GM23338 (cell line): ENCODE measurements around the gene PLEKHA7. TPM values are rescaled to one million over a fixed set of nuclear protein-coding genes. Genes with fewer than 3 reads are reported as not detected.

Source experiments
- ATAC-seq: fragments of 200-7000 bp; cut with Tn5 transposase; 3 replicates; pipeline ENCODE4 v1.9.1; 2020
- DNase-seq: peaks from one replicate; pipeline ENCODE4 v3.0.0-alpha.2; 2015; ENCODE audit warnings: low spot score
- H2AFZ ChIP-seq: fragments of 200-600 bp; sonication (generic); 2 replicates; pipeline ENCODE4 v1.8.0; 2016; ENCODE audit warnings: antibody characterized with exemption, mild to moderate bottlenecking, moderate library complexity
- H3F3A ChIP-seq: fragments of 200-600 bp; sonication (generic); replicated peaks from 2 replicates; pipeline ENCODE4 v1.8.0; 2017; ENCODE audit warnings: antibody characterized with exemption, mixed run types, low read depth
- H3K27ac ChIP-seq: fragments of 200-600 bp; sonication (generic); 2 replicates; pipeline ENCODE4 v1.6.1; 2016; ENCODE audit warnings: low read depth
- H3K27me3 ChIP-seq: fragments of 200-600 bp; sonication (generic); 2 replicates; pipeline ENCODE4 v1.8.0; 2016; ENCODE audit warnings: mild to moderate bottlenecking, mixed run types, moderate library complexity; ENCODE audit not compliant: insufficient read depth
- H3K36me3 ChIP-seq: fragments of 200-600 bp; sonication (generic); 2 replicates; pipeline ENCODE4 v1.8.0; 2016; ENCODE audit warnings: mild to moderate bottlenecking; ENCODE audit not compliant: insufficient read depth
- H3K4me1 ChIP-seq: fragments of 200-600 bp; sonication (generic); 2 replicates; pipeline ENCODE4 v1.8.0; 2016; ENCODE audit warnings: mild to moderate bottlenecking, moderate library complexity; ENCODE audit not compliant: insufficient read depth
- H3K4me2 ChIP-seq: fragments of 200-600 bp; sonication (generic); 2 replicates; pipeline ENCODE4 v1.7.1; 2017; ENCODE audit warnings: mixed run types
- H3K4me3 ChIP-seq: fragments of 200-600 bp; sonication (generic); 2 replicates; pipeline ENCODE4 v1.6.1; 2016; ENCODE audit warnings: mixed run types
- H3K79me2 ChIP-seq: fragments of 200-600 bp; sonication (generic); replicated peaks from 2 replicates; pipeline ENCODE4 v1.8.0; 2017; ENCODE audit warnings: mild to moderate bottlenecking; ENCODE audit not compliant: insufficient read depth
- H3K9me2 ChIP-seq: fragments of 200-600 bp; sonication (generic); 2 replicates; pipeline ENCODE4 v1.8.0; 2017; ENCODE audit not compliant: insufficient read depth
- H4K20me1 ChIP-seq: fragments of 200-600 bp; sonication (generic); replicated peaks from 2 replicates; pipeline ENCODE4 v1.8.0; 2017; ENCODE audit warnings: mild to moderate bottlenecking; ENCODE audit not compliant: insufficient read depth
- H3K27ac Mint-ChIP-seq: 2 replicates; pipeline ENCODE4 v1.8.0; 2020; ENCODE audit warnings: inconsistent platforms, mild to moderate bottlenecking, moderate library complexity, mixed read lengths
- H3K27me3 Mint-ChIP-seq: 3 replicates; pipeline ENCODE4 v1.8.0; 2022; ENCODE audit warnings: low read depth, mild to moderate bottlenecking, moderate library complexity, mixed read lengths, inconsistent platforms; ENCODE audit not compliant: insufficient read depth, poor library complexity
- H3K36me3 Mint-ChIP-seq: 3 replicates; pipeline ENCODE4 v1.8.0; 2021; ENCODE audit warnings: low read depth, mild to moderate bottlenecking, inconsistent platforms, moderate library complexity, mixed read lengths
- H3K4me1 Mint-ChIP-seq: 3 replicates; pipeline ENCODE4 v1.8.0; 2020; ENCODE audit warnings: mild to moderate bottlenecking, inconsistent platforms, mixed read lengths
- H3K4me3 Mint-ChIP-seq: 3 replicates; pipeline ENCODE4 v1.8.0; 2021; ENCODE audit warnings: moderate library complexity, mild to moderate bottlenecking, inconsistent platforms, mixed read lengths
- H3K9me3 Mint-ChIP-seq: 3 replicates; pipeline ENCODE4 v1.8.0; 2020; ENCODE audit warnings: moderate library complexity, mild to moderate bottlenecking, inconsistent platforms, mixed read lengths
- CREB1 ChIP-seq: fragments of 250-450 bp; sonication (Bioruptor Pico); IDR thresholded peaks from 2 replicates; pipeline ENCODE4 v1.5.0; 2020; ENCODE audit warnings: low read depth, mild to moderate bottlenecking, moderate library complexity
- EZH2 ChIP-seq: fragments of 200-600 bp; sonication (generic); IDR thresholded peaks from one replicate; pipeline ENCODE4 v1.8.0; 2017; ENCODE audit warnings: antibody characterized with exemption, mild to moderate bottlenecking, low read depth; ENCODE audit not compliant: unreplicated experiment
- EZH2phosphoT487 ChIP-seq: fragments of 200-600 bp; sonication (generic); IDR thresholded peaks from one replicate; pipeline ENCODE4 v1.8.1; 2018; ENCODE audit warnings: antibody characterized with exemption; ENCODE audit not compliant: unreplicated experiment
- JUNB ChIP-seq: IDR thresholded peaks from one replicate; pipeline ENCODE4 v1.6.1; 2016; ENCODE audit warnings: antibody characterized with exemption; ENCODE audit not compliant: unreplicated experiment
- NANOG ChIP-seq: IDR thresholded peaks from 2 replicates; pipeline ENCODE4 v1.6.1; 2016; ENCODE audit warnings: antibody characterized with exemption, borderline replicate concordance
- POLR2AphosphoS5 ChIP-seq: IDR thresholded peaks from 2 replicates; pipeline ENCODE4 v1.6.1; 2016; ENCODE audit warnings: antibody characterized with exemption, low read depth
- STAT1 ChIP-seq: IDR thresholded peaks from one replicate; pipeline ENCODE4 v1.6.1; 2016; ENCODE audit warnings: antibody characterized with exemption; ENCODE audit not compliant: unreplicated experiment
- ZNF114 ChIP-seq: fragments of 250-450 bp; sonication (Bioruptor Pico); IDR thresholded peaks from 2 replicates; pipeline ENCODE4 v1.5.0; 2020; ENCODE audit warnings: mild to moderate bottlenecking, moderate library complexity
- ZNF331 ChIP-seq: fragments of 250-450 bp; sonication (Bioruptor Pico); IDR thresholded peaks from 2 replicates; pipeline ENCODE4 v1.5.0; 2020; ENCODE audit warnings: low read depth, mild to moderate bottlenecking, moderate library complexity
- polyA plus RNA-seq: library from polyadenylated mRNA; unstranded; fragments of >200 nt; fragmentation: Nextera tagmentation; extraction: Ambion mirVana; gene quantifications from 2 replicates; pipeline ENCODE4 v1.2.1, GENCODE V29; 2016
- total RNA-seq: library from RNA; depleted of rRNA; stranded (reverse); fragments of >200 nt; shearing (Covaris generic); gene quantifications from 2 replicates; pipeline ENCODE4 v1.2.3, GENCODE V29; 2014
- TF ChIP-seq, protein P1 (sequence below): IDR thresholded peaks from 2 replicates; pipeline ENCODE4 v1.6.1; 2016; ENCODE audit warnings: antibody characterized with exemption
- TF ChIP-seq, protein P2 (sequence below): fragments of 250-450 bp; sonication (Bioruptor Pico); IDR thresholded peaks from 2 replicates; pipeline ENCODE4 v1.5.0; 2020; ENCODE audit warnings: mild to moderate bottlenecking, moderate library complexity
- TF ChIP-seq, protein P3 (sequence below): IDR thresholded peaks from one replicate; pipeline ENCODE4 v1.6.1; 2018; ENCODE audit warnings: antibody characterized with exemption; ENCODE audit not compliant: unreplicated experiment
- TF ChIP-seq, protein P4 (sequence below), 2 experiments: fragments of 200-600 bp in 1 of 2; sonication (generic) in 1 of 2; conservative IDR thresholded peaks; 2 replicates each; pipeline versions ENCODE4 v1.5.1 to v1.6.1; 2016 to 2017; ENCODE audit warnings: antibody characterized with exemption in 2 of 2, low read depth in 2 of 2, mild to moderate bottlenecking in 2 of 2, moderate library complexity in 1 of 2

Gene PLEKHA7
- total and polyA plus RNA-seq, 2 experiments from 2014 or later = 9.7 to 15.8 TPM

DNA sequence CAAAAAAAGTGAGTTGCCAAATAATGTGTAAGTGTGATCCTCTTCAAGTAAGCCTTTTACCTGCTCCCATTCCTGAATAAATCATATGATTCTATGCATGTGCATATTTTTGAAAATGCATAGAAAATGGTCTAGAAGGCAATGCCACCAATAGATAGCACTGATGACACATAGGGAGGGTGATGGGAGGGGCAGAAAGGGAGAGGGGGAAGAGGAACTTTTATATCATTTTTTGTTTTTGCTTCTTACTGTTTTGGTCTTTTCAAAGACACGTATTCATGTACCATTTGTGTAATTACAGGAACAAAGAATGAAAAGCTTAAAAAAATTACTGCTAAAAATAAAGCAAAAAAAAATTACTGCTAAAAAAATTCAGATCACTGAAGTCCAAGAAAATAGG, 215.0 kb downstream of the PLEKHA7 start:
- Histone ChIP-seq H3K36me3 (no peaks in the 10 kb centered on the region), H4K20me1 (peaks cover 2% of the 10 kb centered on the region; the same call in 1 of the 2 replicates), H3K27ac (no peak overlapping the region), H3K27me3 (no peaks in the 10 kb centered on the region), H2AFZ (no peak overlapping the region), H3K4me1 (no peaks in the 10 kb centered on the region), H3K4me3 (no peak overlapping the region), H3F3A (no peaks in the 10 kb centered on the region), H3K9me2 (no peaks in the 10 kb centered on the region; the same call in 1 of the 2 replicates), H3K4me2 (no peak overlapping the region), H3K79me2 (no peaks in the 10 kb centered on the region)
- Mint-ChIP-seq H3K9me3 (no peaks in the 10 kb centered on the region), H3K36me3 (peaks cover 1% of the 10 kb centered on the region; the same call in 1 of the 3 replicates), H3K4me1 (no peaks in the 10 kb centered on the region), H3K27me3 (peaks cover 12% of the 10 kb centered on the region), H3K27ac (no peak overlapping the region), H3K4me3 (no peak overlapping the region)
- no peak for ATAC-seq
- TF ChIP-seq, protein P1, sequence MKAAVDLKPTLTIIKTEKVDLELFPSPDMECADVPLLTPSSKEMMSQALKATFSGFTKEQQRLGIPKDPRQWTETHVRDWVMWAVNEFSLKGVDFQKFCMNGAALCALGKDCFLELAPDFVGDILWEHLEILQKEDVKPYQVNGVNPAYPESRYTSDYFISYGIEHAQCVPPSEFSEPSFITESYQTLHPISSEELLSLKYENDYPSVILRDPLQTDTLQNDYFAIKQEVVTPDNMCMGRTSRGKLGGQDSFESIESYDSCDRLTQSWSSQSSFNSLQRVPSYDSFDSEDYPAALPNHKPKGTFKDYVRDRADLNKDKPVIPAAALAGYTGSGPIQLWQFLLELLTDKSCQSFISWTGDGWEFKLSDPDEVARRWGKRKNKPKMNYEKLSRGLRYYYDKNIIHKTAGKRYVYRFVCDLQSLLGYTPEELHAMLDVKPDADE = no peak
- TF ChIP-seq ZNF331 (CRISPR knock-in tag) (no peak), EZH2 (no peak), CREB1 (CRISPR knock-in tag) (no peak), EZH2phosphoT487 (no peak), POLR2AphosphoS5 (no peak), JUNB (no peak), ZNF114 (CRISPR knock-in tag) (no peak), NANOG (no peak), STAT1 (no peak)
- TF ChIP-seq, protein P2, sequence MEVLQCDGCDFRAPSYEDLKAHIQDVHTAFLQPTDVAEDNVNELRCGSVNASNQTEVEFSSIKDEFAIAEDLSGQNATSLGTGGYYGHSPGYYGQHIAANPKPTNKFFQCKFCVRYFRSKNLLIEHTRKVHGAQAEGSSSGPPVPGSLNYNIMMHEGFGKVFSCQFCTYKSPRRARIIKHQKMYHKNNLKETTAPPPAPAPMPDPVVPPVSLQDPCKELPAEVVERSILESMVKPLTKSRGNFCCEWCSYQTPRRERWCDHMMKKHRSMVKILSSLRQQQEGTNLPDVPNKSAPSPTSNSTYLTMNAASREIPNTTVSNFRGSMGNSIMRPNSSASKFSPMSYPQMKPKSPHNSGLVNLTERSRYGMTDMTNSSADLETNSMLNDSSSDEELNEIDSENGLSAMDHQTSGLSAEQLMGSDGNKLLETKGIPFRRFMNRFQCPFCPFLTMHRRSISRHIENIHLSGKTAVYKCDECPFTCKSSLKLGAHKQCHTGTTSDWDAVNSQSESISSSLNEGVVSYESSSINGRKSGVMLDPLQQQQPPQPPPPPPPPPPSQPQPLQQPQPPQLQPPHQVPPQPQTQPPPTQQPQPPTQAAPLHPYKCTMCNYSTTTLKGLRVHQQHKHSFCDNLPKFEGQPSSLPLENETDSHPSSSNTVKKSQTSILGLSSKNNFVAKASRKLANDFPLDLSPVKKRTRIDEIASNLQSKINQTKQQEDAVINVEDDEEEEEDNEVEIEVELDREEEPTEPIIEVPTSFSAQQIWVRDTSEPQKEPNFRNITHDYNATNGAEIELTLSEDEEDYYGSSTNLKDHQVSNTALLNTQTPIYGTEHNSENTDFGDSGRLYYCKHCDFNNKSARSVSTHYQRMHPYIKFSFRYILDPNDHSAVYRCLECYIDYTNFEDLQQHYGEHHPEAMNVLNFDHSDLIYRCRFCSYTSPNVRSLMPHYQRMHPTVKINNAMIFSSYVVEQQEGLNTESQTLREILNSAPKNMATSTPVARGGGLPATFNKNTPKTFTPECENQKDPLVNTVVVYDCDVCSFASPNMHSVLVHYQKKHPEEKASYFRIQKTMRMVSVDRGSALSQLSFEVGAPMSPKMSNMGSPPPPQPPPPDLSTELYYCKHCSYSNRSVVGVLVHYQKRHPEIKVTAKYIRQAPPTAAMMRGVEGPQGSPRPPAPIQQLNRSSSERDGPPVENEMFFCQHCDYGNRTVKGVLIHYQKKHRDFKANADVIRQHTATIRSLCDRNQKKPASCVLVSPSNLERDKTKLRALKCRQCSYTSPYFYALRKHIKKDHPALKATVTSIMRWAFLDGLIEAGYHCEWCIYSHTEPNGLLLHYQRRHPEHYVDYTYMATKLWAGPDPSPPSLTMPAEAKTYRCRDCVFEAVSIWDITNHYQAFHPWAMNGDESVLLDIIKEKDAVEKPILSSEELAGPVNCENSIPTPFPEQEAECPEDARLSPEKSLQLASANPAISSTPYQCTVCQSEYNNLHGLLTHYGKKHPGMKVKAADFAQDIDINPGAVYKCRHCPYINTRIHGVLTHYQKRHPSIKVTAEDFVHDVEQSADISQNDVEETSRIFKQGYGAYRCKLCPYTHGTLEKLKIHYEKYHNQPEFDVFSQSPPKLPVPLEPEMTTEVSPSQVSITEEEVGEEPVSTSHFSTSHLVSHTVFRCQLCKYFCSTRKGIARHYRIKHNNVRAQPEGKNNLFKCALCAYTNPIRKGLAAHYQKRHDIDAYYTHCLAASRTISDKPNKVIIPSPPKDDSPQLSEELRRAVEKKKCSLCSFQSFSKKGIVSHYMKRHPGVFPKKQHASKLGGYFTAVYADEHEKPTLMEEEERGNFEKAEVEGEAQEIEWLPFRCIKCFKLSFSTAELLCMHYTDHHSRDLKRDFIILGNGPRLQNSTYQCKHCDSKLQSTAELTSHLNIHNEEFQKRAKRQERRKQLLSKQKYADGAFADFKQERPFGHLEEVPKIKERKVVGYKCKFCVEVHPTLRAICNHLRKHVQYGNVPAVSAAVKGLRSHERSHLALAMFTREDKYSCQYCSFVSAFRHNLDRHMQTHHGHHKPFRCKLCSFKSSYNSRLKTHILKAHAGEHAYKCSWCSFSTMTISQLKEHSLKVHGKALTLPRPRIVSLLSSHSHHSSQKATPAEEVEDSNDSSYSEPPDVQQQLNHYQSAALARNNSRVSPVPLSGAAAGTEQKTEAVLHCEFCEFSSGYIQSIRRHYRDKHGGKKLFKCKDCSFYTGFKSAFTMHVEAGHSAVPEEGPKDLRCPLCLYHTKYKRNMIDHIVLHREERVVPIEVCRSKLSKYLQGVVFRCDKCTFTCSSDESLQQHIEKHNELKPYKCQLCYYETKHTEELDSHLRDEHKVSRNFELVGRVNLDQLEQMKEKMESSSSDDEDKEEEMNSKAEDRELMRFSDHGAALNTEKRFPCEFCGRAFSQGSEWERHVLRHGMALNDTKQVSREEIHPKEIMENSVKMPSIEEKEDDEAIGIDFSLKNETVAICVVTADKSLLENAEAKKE = no peak
- TF ChIP-seq, protein P3, sequence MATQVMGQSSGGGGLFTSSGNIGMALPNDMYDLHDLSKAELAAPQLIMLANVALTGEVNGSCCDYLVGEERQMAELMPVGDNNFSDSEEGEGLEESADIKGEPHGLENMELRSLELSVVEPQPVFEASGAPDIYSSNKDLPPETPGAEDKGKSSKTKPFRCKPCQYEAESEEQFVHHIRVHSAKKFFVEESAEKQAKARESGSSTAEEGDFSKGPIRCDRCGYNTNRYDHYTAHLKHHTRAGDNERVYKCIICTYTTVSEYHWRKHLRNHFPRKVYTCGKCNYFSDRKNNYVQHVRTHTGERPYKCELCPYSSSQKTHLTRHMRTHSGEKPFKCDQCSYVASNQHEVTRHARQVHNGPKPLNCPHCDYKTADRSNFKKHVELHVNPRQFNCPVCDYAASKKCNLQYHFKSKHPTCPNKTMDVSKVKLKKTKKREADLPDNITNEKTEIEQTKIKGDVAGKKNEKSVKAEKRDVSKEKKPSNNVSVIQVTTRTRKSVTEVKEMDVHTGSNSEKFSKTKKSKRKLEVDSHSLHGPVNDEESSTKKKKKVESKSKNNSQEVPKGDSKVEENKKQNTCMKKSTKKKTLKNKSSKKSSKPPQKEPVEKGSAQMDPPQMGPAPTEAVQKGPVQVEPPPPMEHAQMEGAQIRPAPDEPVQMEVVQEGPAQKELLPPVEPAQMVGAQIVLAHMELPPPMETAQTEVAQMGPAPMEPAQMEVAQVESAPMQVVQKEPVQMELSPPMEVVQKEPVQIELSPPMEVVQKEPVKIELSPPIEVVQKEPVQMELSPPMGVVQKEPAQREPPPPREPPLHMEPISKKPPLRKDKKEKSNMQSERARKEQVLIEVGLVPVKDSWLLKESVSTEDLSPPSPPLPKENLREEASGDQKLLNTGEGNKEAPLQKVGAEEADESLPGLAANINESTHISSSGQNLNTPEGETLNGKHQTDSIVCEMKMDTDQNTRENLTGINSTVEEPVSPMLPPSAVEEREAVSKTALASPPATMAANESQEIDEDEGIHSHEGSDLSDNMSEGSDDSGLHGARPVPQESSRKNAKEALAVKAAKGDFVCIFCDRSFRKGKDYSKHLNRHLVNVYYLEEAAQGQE = no peak
- TF ChIP-seq, protein P4, sequence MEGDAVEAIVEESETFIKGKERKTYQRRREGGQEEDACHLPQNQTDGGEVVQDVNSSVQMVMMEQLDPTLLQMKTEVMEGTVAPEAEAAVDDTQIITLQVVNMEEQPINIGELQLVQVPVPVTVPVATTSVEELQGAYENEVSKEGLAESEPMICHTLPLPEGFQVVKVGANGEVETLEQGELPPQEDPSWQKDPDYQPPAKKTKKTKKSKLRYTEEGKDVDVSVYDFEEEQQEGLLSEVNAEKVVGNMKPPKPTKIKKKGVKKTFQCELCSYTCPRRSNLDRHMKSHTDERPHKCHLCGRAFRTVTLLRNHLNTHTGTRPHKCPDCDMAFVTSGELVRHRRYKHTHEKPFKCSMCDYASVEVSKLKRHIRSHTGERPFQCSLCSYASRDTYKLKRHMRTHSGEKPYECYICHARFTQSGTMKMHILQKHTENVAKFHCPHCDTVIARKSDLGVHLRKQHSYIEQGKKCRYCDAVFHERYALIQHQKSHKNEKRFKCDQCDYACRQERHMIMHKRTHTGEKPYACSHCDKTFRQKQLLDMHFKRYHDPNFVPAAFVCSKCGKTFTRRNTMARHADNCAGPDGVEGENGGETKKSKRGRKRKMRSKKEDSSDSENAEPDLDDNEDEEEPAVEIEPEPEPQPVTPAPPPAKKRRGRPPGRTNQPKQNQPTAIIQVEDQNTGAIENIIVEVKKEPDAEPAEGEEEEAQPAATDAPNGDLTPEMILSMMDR (conservative IDR thresholded peaks at IDR 0.05; ENCODE audit: low read depth in 2 of 2) = no peak
- DNase-seq = no peak
